Measurements from ENCODE around the gene YBX3. TPM values are rescaled to one million over a fixed set of nuclear protein-coding genes. Genes with fewer than 3 reads are reported as not detected.

Gene YBX3
- total and polyA plus RNA-seq, 2 of the 13 experiments (the other 11 are each of a cell fraction or from before 2014, with no cell fraction given): 77.5 to 99.6 TPM

DNA sequence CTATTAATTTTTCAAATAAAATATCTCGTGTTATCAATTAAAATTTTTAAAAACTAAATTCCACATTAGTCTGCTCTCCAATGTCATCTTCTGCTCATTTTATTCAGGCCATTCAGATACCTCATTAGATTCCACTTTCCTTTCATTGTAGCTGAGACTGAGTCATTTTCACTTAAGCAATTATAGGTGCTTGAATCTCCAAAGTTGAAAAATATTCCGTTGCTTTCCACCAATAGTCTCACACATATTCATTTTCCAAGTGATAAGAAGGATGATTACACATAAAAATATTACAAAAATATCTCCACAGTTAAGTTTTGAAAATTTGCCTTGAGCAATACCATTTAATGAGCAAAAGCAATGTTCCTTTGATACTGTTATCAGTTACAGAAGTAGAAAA is 36.5 kb upstream of the YBX3 start:
- ChIA-PET POLR2A (no interaction called here), CTCF (ENCODE audit: low intra/inter-chr PET ratio, low total read pairs) (no interaction called here)
- H2AFZ ChIP-seq (ENCODE audit: low read length): no peak overlapping the region
- no peaks in the 10 kb centered on the region for H3K79me2 ChIP-seq (ENCODE audit: insufficient read depth, low read length)
- TF ChIP-seq ZNF337 (CRISPR knock-in tag; IDR thresholded peaks at IDR 0.05; ENCODE audit: borderline replicate concordance, low read depth): no peak
- TF ChIP-seq FOXJ3 (CRISPR knock-in tag; IDR thresholded peaks at IDR 0.05; ENCODE audit: borderline replicate concordance): no peak
- TF ChIP-seq ZNF333 (CRISPR knock-in tag; IDR thresholded peaks at IDR 0.05; ENCODE audit: borderline replicate concordance): no peak
- no peak for TF ChIP-seq ZNF546 (CRISPR knock-in tag; conservative IDR thresholded peaks at IDR 0.05)
- H3K4me3 ChIP-seq (replicated peaks in 1 of 3; ENCODE audit: insufficient read depth in 1 of 3, low read depth in 2 of 3, low read length in 3 of 3): no peak overlapping the region
- ATAC-seq (no peak), DNase-seq (ENCODE audit: low spot score) (no peak), FAIRE-seq (no peak)
- intact Hi-C loops (cut with micrococcal nuclease; ENCODE audit: unreplicated experiment) (no loop called here), in situ Hi-C loops (cut with HindIII; ENCODE audit: extremely low pct_ligation_motif_present, low pct_unique_long_range_greater_than_20kb) (no loop called here)
- no peaks in the 10 kb centered on the region for H3K36me3 ChIP-seq (replicated peaks in 1 of 2; ENCODE audit: control insufficient read depth in 1 of 2, insufficient read depth in 2 of 2, low read length in 2 of 2)
- no peaks in the 10 kb centered on the region for H4K20me1 ChIP-seq (ENCODE audit: insufficient read depth, low read length)
- H3K9ac ChIP-seq (ENCODE audit: insufficient read depth, low read depth, low read length): no peak overlapping the region
- H3K27me3 ChIP-seq (ENCODE audit: control insufficient read depth in 1 of 2, insufficient read depth in 2 of 2, low read length in 2 of 2): no peaks in the 10 kb centered on the region
- no peak overlapping the region for H3K27ac ChIP-seq (ENCODE audit: extremely low read length, insufficient read depth, low read length)
- H3K4me2 ChIP-seq (ENCODE audit: low read depth, low read length): no peak overlapping the region
- H3K9me3 ChIP-seq (ENCODE audit: low read length): peaks cover 16% of the 10 kb centered on the region
- 1% methylated on average over 2 of the region's 2 CpGs for WGBS (ENCODE audit: low lambda C conversion rate)
- BruUV-seq (replicated peaks): no TSS peak
- no peaks in the 10 kb centered on the region for H3K4me1 ChIP-seq (ENCODE audit: insufficient read depth, low read length)

DNA sequence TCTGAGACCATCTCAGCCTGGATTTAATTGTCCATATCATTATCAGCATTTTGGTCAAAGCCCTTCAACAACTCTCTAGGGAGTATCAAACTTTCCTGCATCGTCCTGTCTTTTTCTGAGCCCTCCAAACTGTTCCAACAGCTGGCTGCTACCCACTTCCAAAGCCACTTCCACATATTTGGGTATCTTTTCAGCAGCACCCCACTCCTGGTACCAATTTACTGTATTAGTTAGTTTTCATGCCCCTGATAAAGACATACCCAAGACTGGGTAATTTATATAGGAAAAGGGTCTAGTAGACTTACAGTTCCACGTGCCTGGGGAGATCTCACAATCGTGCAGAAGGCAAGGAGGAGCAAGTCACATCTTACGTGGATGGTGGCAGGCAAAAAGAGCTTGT is 33.1 kb upstream of the YBX3 start:
- H3K79me2 ChIP-seq (ENCODE audit: insufficient read depth, low read length): no peaks in the 10 kb centered on the region
- H3K4me2 ChIP-seq (ENCODE audit: low read depth, low read length): no peak overlapping the region
- WGBS (ENCODE audit: low lambda C conversion rate): 16% methylated on average over 4 of the region's 4 CpGs
- in situ Hi-C loops (cut with HindIII; ENCODE audit: extremely low pct_ligation_motif_present, low pct_unique_long_range_greater_than_20kb) (no loop called here), intact Hi-C loops (cut with micrococcal nuclease; ENCODE audit: unreplicated experiment) (no loop called here)
- no peak overlapping the region for H3K27ac ChIP-seq (ENCODE audit: extremely low read length, insufficient read depth, low read length)
- no peak overlapping the region for H3K9ac ChIP-seq (ENCODE audit: insufficient read depth, low read depth, low read length)
- POLR2A ChIA-PET: no interaction called here
- no peak overlapping the region for H2AFZ ChIP-seq (ENCODE audit: low read length)
- peaks cover 16% of the 10 kb centered on the region for H3K9me3 ChIP-seq (ENCODE audit: low read length)
- no TSS peak for BruUV-seq (replicated peaks)
- FAIRE-seq (no peak), DNase-seq (ENCODE audit: low spot score) (no peak), ATAC-seq (no peak)
- no peaks in the 10 kb centered on the region for H3K36me3 ChIP-seq (replicated peaks in 1 of 2; ENCODE audit: control insufficient read depth in 1 of 2, insufficient read depth in 2 of 2, low read length in 2 of 2)
- H3K4me1 ChIP-seq (ENCODE audit: insufficient read depth, low read length): no peaks in the 10 kb centered on the region
- no peak overlapping the region for H3K4me3 ChIP-seq (replicated peaks in 1 of 3; ENCODE audit: insufficient read depth in 1 of 3, low read depth in 2 of 3, low read length in 3 of 3)
- CTCF ChIA-PET (ENCODE audit: low intra/inter-chr PET ratio, low total read pairs): no interaction called here
- no peaks in the 10 kb centered on the region for H3K27me3 ChIP-seq (ENCODE audit: control insufficient read depth in 1 of 2, insufficient read depth in 2 of 2, low read length in 2 of 2)
- H4K20me1 ChIP-seq (ENCODE audit: insufficient read depth, low read length): no peaks in the 10 kb centered on the region
- no peak for TF ChIP-seq TBP (CRISPR knock-in tag; IDR thresholded peaks at IDR 0.05)
- TF ChIP-seq, protein P1, sequence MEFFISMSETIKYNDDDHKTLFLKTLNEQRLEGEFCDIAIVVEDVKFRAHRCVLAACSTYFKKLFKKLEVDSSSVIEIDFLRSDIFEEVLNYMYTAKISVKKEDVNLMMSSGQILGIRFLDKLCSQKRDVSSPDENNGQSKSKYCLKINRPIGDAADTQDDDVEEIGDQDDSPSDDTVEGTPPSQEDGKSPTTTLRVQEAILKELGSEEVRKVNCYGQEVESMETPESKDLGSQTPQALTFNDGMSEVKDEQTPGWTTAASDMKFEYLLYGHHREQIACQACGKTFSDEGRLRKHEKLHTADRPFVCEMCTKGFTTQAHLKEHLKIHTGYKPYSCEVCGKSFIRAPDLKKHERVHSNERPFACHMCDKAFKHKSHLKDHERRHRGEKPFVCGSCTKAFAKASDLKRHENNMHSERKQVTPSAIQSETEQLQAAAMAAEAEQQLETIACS (CRISPR knock-in tag; IDR thresholded peaks at IDR 0.05): no peak

Measured in HepG2 (cell line).